Naive thymus-derived CD4-positive, alpha-beta T cell (primary cell): Measurements from ENCODE around the gene CDKN3. TPM values are rescaled to one million over a fixed set of nuclear protein-coding genes. Genes with fewer than 3 reads are reported as not detected.
A peak's percentile ranks its signal among the peaks of the same experiment; 100 is the strongest.

ENCODE experiments used
- ATAC-seq: fragments of 150-1000 bp; cut with Tn5 transposase; 2 replicates; pipeline ENCODE4 v1.10.0; 2021; ENCODE audit warnings: mild to moderate bottlenecking, moderate library complexity
- CTCF ChIA-PET: fragments of 350-600 bp; sonication (Branson Sonifier 250); formaldehyde crosslinking; loops from one replicate; lab custom pipeline; 2021; ENCODE audit warnings: antibody characterized with exemption; lab: Charles Lee
- POLR2A ChIA-PET: fragments of 350-600 bp; sonication (Branson Sonifier 250); formaldehyde crosslinking; loops from one replicate; lab custom pipeline; 2021; ENCODE audit warnings: antibody characterized with exemption, inconsistent platforms; lab: Charles Lee
- DNase-seq, 9 donors: peaks; one replicate each; pipeline versions ENCODE4 v3.0.0 to v3.0.0-alpha.2; 2020 to 2022; ENCODE audit warnings: mixed read lengths in 1 of 9
- H3K27ac ChIP-seq: one replicate; pipeline ENCODE4 v1.7.0; 2013; ENCODE audit warnings: mild to moderate bottlenecking, low read depth, low read length, moderate library complexity
- H3K27me3 ChIP-seq, 2 donors: one replicate each; pipeline ENCODE4 v1.7.0; 2013; ENCODE audit warnings: low read length in 2 of 2, mild to moderate bottlenecking in 2 of 2, moderate library complexity in 2 of 2; ENCODE audit not compliant: control insufficient read depth in 2 of 2, insufficient read depth in 2 of 2
- H3K36me3 ChIP-seq, 3 experiments: 1 replicate in 2 of 3; 2 replicates in 1 of 3; pipeline ENCODE4 v1.7.0; 2013; ENCODE audit warnings: low read length in 3 of 3, mild to moderate bottlenecking in 3 of 3, moderate library complexity in 1 of 3; ENCODE audit not compliant: insufficient read depth in 3 of 3, control insufficient read depth in 2 of 3
- H3K4me1 ChIP-seq, 2 donors: one replicate each; pipeline ENCODE4 v1.7.0; 2013; ENCODE audit warnings: low read length in 2 of 2, mild to moderate bottlenecking in 2 of 2, moderate library complexity in 1 of 2; ENCODE audit not compliant: control insufficient read depth in 2 of 2, insufficient read depth in 2 of 2
- H3K4me3 ChIP-seq: 2 replicates; pipeline ENCODE4 v1.7.0; 2013; ENCODE audit warnings: mild to moderate bottlenecking, low read length
- H3K9me3 ChIP-seq, 3 experiments: 1 replicate in 2 of 3; 2 replicates in 1 of 3; pipeline ENCODE4 v1.7.0; 2013; ENCODE audit warnings: low read length in 3 of 3; ENCODE audit not compliant: control insufficient read depth in 2 of 3
- H3K27ac Mint-ChIP-seq, 9 donors: one replicate each; pipeline ENCODE4 v1.8.0; 2020 to 2022; ENCODE audit warnings: mixed read lengths in 9 of 9, mild to moderate bottlenecking in 8 of 9, moderate library complexity in 5 of 9, inconsistent platforms in 2 of 9
- H3K27me3 Mint-ChIP-seq, 5 donors: one replicate each; pipeline ENCODE4 v1.8.0; 2021 to 2022; ENCODE audit warnings: mixed read lengths in 5 of 5, mild to moderate bottlenecking in 1 of 5
- H3K36me3 Mint-ChIP-seq, 5 donors: one replicate each; pipeline ENCODE4 v1.8.0; 2020 to 2022; ENCODE audit warnings: mixed read lengths in 5 of 5, mild to moderate bottlenecking in 3 of 5, inconsistent platforms in 1 of 5
- H3K4me1 Mint-ChIP-seq, 7 donors: one replicate each; pipeline ENCODE4 v1.8.0; 2020 to 2022; ENCODE audit warnings: mixed read lengths in 7 of 7, mild to moderate bottlenecking in 3 of 7, inconsistent platforms in 1 of 7
- H3K4me3 Mint-ChIP-seq, 10 donors: one replicate each; pipeline ENCODE4 v1.8.0; 2020 to 2022; ENCODE audit warnings: mild to moderate bottlenecking in 10 of 10, mixed read lengths in 10 of 10, moderate library complexity in 6 of 10, inconsistent platforms in 2 of 10
- H3K9me3 Mint-ChIP-seq, 11 donors: one replicate each; pipeline ENCODE4 v1.8.0; 2020 to 2022; ENCODE audit warnings: mixed read lengths in 11 of 11, mild to moderate bottlenecking in 4 of 11, inconsistent platforms in 1 of 11, moderate library complexity in 1 of 11
- intact Hi-C, 2 donors: fragments of 100-400 bp; cut with micrococcal nuclease; formaldehyde crosslinking; loops; one replicate each; pipeline ENCODE4 v1.15.1; 2023
- polyA plus RNA-seq, 2 donors: library from polyadenylated mRNA; unstranded; fragments of 300-500 nt; fragmentation: Illumina TruSeq; gene quantifications; one replicate each; pipeline ENCODE4 v1.2.3, GENCODE V29; 2021
- total RNA-seq, 6 experiments: library from RNA in 5 of 6; stranded (reverse) in 5 of 6; gene quantifications; 1 replicate in 5 of 6; 2 replicates in 1 of 6; pipeline ENCODE4 v1.2.3 and lab custom pipeline; 2021 to 2026

Gene CDKN3
- total and polyA plus RNA-seq, 7 experiments from 2014 or later = 0.93 to 48.1 (median 3.0) TPM

- H3K4me3 Mint-ChIP-seq = no peak overlapping the region
- no peaks in the 10 kb centered on the region for H3K4me1 ChIP-seq
- no peaks in the 10 kb centered on the region for H3K36me3 ChIP-seq
- no peak overlapping the region for H3K27ac ChIP-seq
- ATAC-seq (no peak), DNase-seq (no peak)
- ChIA-PET CTCF (interaction anchor here (0.8 kb wide), 1 partner anchor 8 kb away, joined by 3 read pairs; no protein-coding TSS in a partner anchor), POLR2A (no interaction called here)
- no peaks in the 10 kb centered on the region for H3K9me3 ChIP-seq
- H3K27me3 ChIP-seq = no peaks in the 10 kb centered on the region
- H3K27ac Mint-ChIP-seq = no peak overlapping the region
- H3K4me1 Mint-ChIP-seq = peaks cover 0 to 10% (median 8%) of the 10 kb centered on the region in 7 donors
- peaks cover 0 to 2% (median 0%) of the 10 kb centered on the region in 11 donors for H3K9me3 Mint-ChIP-seq
- peaks cover 21 to 45% (median 30%) of the 10 kb centered on the region in 5 donors for H3K27me3 Mint-ChIP-seq
- H3K36me3 Mint-ChIP-seq = peaks cover 0 to 4% (median 0%) of the 10 kb centered on the region in 5 donors
- no peak overlapping the region for H3K4me3 ChIP-seq
- intact Hi-C loops = no loop called here
Measured at GRCh38 chr14:54356172-54356571, 40.6 kb upstream of the CDKN3 start.

- H3K4me1 ChIP-seq = no peaks in the 10 kb centered on the region
- no peaks in the 10 kb centered on the region for H3K9me3 ChIP-seq
- ChIA-PET CTCF (no interaction called here), POLR2A (no interaction called here)
- no peak overlapping the region for H3K27ac ChIP-seq
- Mint-ChIP-seq H3K27ac (no peak overlapping the region), H3K9me3 (no peaks in the 10 kb centered on the region), H3K27me3 (peaks cover 15 to 50% (median 37%) of the 10 kb centered on the region in 5 donors), H3K4me1 (peaks cover 0 to 1% (median 0%) of the 10 kb centered on the region in 7 donors), H3K4me3 (no peak overlapping the region), H3K36me3 (no peaks in the 10 kb centered on the region)
- DNase-seq (no peak), ATAC-seq (no peak)
- intact Hi-C loops = no loop called here
- H3K36me3 ChIP-seq = no peaks in the 10 kb centered on the region
- no peak overlapping the region for H3K4me3 ChIP-seq
- no peaks in the 10 kb centered on the region for H3K27me3 ChIP-seq
Measured at GRCh38 chr14:54360667-54361066, 36.1 kb upstream of the CDKN3 start.

- Mint-ChIP-seq H3K27me3 (peaks cover 18 to 52% (median 37%) of the 10 kb centered on the region in 5 donors), H3K4me1 (peaks cover 0 to 1% (median 0%) of the 10 kb centered on the region in 7 donors), H3K27ac (no peak overlapping the region), H3K36me3 (no peaks in the 10 kb centered on the region), H3K9me3 (no peaks in the 10 kb centered on the region), H3K4me3 (no peak overlapping the region)
- no peaks in the 10 kb centered on the region for H3K4me1 ChIP-seq
- ChIA-PET POLR2A (interaction anchor here (0.6 kb wide), 1 partner anchor 67 kb away, joined by 3 read pairs; no protein-coding TSS in a partner anchor), CTCF (no interaction called here)
- H3K36me3 ChIP-seq = no peaks in the 10 kb centered on the region
- H3K9me3 ChIP-seq = no peaks in the 10 kb centered on the region
- DNase-seq (no peak), ATAC-seq (no peak)
- H3K4me3 ChIP-seq = no peak overlapping the region
- intact Hi-C loops = no loop called here
- no peak overlapping the region for H3K27ac ChIP-seq
- H3K27me3 ChIP-seq = no peaks in the 10 kb centered on the region
Measured at GRCh38 chr14:54362089-54362504, 34.7 kb upstream of the CDKN3 start.

- H3K4me1 ChIP-seq = no peaks in the 10 kb centered on the region
- ChIA-PET POLR2A (no interaction called here), CTCF (no interaction called here)
- ATAC-seq (no peak), DNase-seq (no peak)
- peaks cover 17 to 49% (median 35%) of the 10 kb centered on the region in 5 donors for H3K27me3 Mint-ChIP-seq
- no peak overlapping the region for H3K4me3 ChIP-seq
- H3K4me1 Mint-ChIP-seq = peaks cover 0 to 1% (median 0%) of the 10 kb centered on the region in 7 donors
- H3K9me3 ChIP-seq = no peaks in the 10 kb centered on the region
- H3K36me3 ChIP-seq = no peaks in the 10 kb centered on the region
- H3K27ac Mint-ChIP-seq = peak overlapping the region in 1 of 9 donors; percentile 5
- no peak overlapping the region for H3K4me3 Mint-ChIP-seq
- intact Hi-C loops = no loop called here
- no peaks in the 10 kb centered on the region for H3K27me3 ChIP-seq
- no peaks in the 10 kb centered on the region for H3K36me3 Mint-ChIP-seq
- H3K27ac ChIP-seq = no peak overlapping the region
- no peaks in the 10 kb centered on the region for H3K9me3 Mint-ChIP-seq
Measured at GRCh38 chr14:54362759-54363437, 33.9 kb upstream of the CDKN3 start.

GRCh38 chr14:54364555-54365415, 32.0 kb upstream of the CDKN3 start:
- peaks cover 0 to 1% (median 0%) of the 10 kb centered on the region in 7 donors for H3K4me1 Mint-ChIP-seq
- CTCF ChIA-PET = no interaction called here
- no peak overlapping the region for H3K27ac ChIP-seq

GRCh38 chr14:54366736-54367735, 29.8 kb upstream of the CDKN3 start:
- peak in 6 of 9 donors; percentile 13 to 46 (median 28) for DNase-seq
- H3K36me3 Mint-ChIP-seq = no peaks in the 10 kb centered on the region
- no peak overlapping the region for H3K4me3 Mint-ChIP-seq
- CTCF ChIA-PET = interaction anchor here (0.6 to 0.9 kb wide), 3 partner anchors 53 to 406 kb away, joined by 3 read pairs; no protein-coding TSS in a partner anchor
- no peaks in the 10 kb centered on the region for H3K27me3 ChIP-seq
- intact Hi-C loops = loop anchor here (1.0 to 2.0 kb wide), 6 partner anchors 53 to 199 kb away; partner anchors contain the start of genes CNIH1 (in 2 of the 2), CGRRF1 (in 1 of the 2) and GMFB (in 1 of the 2)
- POLR2A ChIA-PET = no interaction called here
- H3K27me3 Mint-ChIP-seq = peaks cover 0 to 29% (median 15%) of the 10 kb centered on the region in 5 donors
- H3K9me3 Mint-ChIP-seq = no peaks in the 10 kb centered on the region
- no peaks in the 10 kb centered on the region for H3K36me3 ChIP-seq
- H3K27ac ChIP-seq = no peak overlapping the region
- H3K4me3 ChIP-seq = no peak overlapping the region
- no peaks in the 10 kb centered on the region for H3K9me3 ChIP-seq
- H3K4me1 ChIP-seq = no peaks in the 10 kb centered on the region
- ATAC-seq = peak; percentile 83
- no peak overlapping the region for H3K27ac Mint-ChIP-seq
- peaks cover 0 to 1% (median 0%) of the 10 kb centered on the region in 7 donors for H3K4me1 Mint-ChIP-seq

More at GRCh38 chr14:54364555-54365415, 32.0 kb upstream of the CDKN3 start:
- peaks cover 6 to 39% (median 27%) of the 10 kb centered on the region in 5 donors for H3K27me3 Mint-ChIP-seq
- H3K27me3 ChIP-seq = no peaks in the 10 kb centered on the region
- H3K4me1 ChIP-seq = no peaks in the 10 kb centered on the region
- POLR2A ChIA-PET = no interaction called here
- H3K9me3 Mint-ChIP-seq = no peaks in the 10 kb centered on the region
- H3K36me3 Mint-ChIP-seq = no peaks in the 10 kb centered on the region
- DNase-seq = no peak
- H3K4me3 Mint-ChIP-seq = no peak overlapping the region
- no peaks in the 10 kb centered on the region for H3K36me3 ChIP-seq
- no peak overlapping the region for H3K4me3 ChIP-seq
- no peak overlapping the region for H3K27ac Mint-ChIP-seq
- no peaks in the 10 kb centered on the region for H3K9me3 ChIP-seq
- ATAC-seq = no peak
- intact Hi-C loops = no loop called here
